Mesenteric fat pad (tissue), 1 donor: Measurements from ENCODE around the gene SBF2. TPM values are rescaled to one million over a fixed set of nuclear protein-coding genes. Genes with fewer than 3 reads are reported as not detected.
"Not testable (repeated sequence)": the region's sequence is repeated elsewhere in the genome, so short reads cannot be mapped to it uniquely, and the experiment has no call there.

Experiments used
- DNase-seq: peaks from one replicate; pipeline ENCODE4 v3.0.0-alpha.2; 2020; ENCODE audit warnings: low spot score
- total RNA-seq: library from RNA; stranded (reverse); fragmentation: NEBNext Ultra II Directional; extraction: Animal tissue kit (Norgen Biotek cat#: 25700); gene quantifications from one replicate; pipeline ENCODE4 v1.2.1, GENCODE V29; 2021
- donor health status: DM: yes; HTN: yes; CAD: no.

The SBF2 gene
- total RNA-seq, 1 donor from 2014 or later = 99.7 TPM

DNA sequence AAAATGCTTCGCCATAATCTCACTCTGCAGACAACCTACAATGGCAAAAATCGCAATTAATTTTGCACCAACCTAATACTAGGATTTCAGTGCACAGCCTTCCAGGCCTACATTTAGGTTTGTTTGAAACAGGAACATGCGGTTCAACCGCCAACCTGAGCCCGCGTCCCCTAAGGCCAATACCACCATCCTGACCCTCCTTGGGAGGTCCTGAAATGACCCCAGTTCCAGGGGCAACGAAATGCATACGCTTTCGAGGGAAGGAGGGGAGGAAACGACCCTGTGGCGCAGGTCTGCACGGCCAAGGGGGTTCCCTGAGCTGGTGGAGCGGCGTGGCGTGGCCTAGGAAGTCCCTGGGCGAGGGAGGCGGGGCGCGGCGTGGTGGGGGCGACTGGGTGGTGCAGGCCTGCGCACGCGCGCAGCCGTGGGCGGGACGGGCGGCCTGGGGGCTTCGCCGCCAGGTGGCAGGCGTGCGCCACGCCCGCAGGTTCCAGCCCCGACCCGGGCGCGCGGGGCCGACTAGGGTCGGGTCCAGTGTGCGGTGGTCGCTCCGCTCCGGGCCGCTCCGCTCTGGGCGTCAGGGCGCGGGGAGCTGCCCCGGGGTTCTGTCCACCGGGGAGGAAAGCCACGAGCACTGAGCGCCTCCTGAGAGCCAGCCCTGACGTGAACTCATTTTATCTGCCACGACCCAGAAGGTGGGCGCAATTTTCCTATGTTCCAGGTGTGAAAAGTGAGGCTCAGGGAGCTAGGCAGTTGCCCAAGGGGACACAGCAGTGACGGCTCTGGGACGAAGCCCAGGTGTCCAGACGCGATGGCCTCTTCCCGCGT lies 536.0 kb downstream of the SBF2 start:
- peak; percentile 96 for DNase-seq

DNA sequence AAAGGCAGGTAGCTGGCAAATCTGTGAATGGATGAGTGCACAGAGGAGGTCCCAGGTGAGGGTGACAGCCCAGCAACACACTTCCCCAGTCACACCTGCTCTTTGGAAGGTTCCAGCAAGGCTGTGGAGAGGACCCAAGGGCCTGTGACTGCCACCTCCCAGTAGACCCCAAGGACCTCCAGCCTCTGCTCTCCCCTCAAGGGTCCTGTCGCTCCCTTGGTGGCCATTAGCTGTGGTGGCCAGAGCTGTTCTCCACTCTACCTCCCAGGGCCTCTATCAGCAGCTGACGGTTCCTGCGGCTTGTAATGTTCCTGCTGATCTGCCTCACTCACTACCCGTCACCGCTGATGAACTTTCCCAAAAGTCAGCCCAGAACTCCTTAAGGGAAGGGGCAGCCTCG lies 537.1 kb downstream of the SBF2 start:
- no peak for DNase-seq

DNA sequence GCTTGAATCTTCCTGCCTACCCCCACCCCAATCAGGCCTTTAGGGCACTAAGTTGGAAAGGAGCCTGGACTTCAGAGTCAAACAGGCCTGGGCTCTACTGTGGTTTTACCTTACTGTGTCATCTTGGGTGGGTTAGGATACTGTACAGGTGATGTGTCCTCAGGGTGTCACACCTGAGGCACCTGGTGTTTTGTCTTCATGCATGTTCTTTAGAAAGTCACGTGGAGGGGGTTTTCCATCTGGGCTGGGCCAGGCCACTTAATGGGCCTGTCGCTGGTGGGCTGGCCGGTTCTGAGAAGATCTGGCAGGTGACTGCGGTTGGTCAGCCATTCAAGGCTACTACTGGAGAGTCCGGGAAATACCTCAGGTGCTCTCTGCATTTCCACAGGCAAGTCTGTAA lies 537.6 kb downstream of the SBF2 start:
- DNase-seq = no peak

DNA sequence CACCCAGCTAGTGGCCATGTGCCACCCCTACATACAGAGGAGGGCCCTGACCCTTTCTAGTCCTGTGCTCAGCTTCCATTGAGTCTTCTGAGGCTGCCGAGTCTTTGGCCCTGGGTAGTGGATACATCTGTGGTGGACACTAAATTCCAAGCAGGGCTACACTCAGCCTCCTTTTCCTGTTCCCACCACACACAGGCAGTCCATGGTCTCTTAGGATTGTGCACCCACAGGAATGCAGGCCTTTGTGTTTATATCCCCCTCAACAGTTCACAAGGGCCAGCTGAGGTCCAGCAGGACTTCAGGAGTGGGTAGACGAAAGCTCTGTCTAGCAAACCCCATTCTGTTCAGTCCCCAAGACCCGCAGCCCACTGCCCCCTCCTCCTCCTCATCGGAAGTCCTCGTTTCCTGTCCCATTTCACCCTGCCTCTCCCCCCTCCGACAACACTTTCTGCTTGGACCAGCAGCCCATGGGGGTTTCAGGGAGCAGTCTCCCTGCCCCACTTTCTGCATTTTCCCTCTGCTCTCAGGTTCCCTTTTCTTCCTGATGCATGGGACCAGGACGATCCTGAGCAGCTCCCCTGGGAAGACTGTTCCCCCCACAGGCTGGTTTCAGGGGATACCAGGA lies 538.3 kb downstream of the SBF2 start:
- DNase-seq = no peak

DNA sequence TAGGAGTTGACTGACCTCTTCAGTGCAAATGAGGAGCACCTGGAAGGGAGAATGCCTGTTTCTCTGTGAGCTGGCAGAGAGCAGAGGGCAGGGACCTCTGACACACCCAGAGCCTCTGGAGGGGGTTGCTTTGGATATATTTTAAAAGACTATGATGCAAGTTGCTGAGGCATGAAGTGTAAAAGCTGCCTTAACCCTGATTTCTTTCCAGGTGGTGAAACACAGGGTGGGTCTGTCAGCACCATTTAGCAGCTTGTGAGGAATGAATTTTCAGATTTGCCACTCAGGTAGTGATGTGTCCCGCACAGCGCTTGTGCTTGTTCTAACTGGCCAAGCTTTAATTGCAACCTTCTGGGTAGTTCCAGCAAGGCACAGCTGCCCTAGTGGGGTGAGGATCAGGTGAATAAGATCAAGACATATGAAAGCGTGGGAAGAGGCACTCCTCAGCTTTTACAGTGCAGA lies 540.0 kb downstream of the SBF2 start:
- no peak for DNase-seq

DNA sequence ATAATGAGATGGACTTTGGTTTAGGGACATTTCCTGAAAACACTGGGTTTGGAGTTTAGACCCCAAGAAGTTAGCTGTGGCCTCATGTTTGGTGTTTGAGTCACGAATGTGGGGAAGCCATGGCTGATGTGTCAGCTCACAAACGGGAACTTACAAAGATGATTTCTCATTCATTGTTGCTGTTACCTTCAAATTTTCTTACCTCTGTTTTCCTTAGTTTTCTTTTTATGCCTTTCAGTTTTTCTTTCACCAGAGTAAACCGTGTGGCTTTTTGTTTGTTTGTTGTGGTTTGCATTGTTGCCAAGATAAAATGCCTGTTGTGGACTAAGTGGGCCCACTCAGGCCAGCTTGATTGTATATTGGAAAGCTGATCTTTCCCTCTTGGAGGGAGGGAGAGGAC lies 541.0 kb downstream of the SBF2 start:
- DNase-seq = no peak

DNA sequence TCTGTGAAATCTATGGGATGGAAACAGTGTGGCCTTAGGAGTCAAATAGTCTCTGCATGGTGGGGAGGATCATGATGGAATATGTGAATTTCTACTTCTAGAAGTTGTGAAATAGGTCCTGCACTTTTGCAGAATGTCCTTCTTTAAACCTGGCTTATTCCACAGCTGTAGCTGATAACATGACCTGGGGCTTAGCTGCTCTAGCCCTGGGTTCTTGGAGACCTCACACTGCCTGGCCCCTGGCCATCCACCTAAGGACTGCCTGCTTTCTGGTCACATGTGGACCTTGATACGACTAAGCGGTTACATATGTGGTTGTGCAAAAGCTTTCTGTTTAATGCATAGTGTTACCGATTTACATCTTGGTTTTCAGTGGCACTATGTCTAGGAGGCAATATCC lies 541.9 kb downstream of the SBF2 start:
- DNase-seq = no peak

DNA sequence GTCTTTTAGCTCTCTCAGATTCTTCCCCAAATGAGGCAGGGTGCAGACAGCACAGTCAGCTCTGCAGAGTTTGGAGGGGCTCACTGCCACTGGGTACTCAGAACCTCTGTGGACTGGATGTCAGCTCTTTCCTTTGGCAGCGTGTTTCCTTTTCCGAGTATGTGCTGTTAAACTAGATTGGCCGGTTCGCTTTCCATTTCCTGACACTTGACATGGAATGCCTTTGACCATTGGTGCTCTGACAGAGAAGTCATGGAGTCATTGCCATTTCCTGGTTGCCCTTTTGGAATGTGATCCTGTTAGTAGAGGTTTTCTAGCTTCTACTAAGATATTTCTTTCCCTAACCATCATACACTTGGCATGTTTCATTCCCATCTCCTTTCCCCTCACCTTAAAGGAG lies 543.5 kb downstream of the SBF2 start:
- DNase-seq = no peak

DNA sequence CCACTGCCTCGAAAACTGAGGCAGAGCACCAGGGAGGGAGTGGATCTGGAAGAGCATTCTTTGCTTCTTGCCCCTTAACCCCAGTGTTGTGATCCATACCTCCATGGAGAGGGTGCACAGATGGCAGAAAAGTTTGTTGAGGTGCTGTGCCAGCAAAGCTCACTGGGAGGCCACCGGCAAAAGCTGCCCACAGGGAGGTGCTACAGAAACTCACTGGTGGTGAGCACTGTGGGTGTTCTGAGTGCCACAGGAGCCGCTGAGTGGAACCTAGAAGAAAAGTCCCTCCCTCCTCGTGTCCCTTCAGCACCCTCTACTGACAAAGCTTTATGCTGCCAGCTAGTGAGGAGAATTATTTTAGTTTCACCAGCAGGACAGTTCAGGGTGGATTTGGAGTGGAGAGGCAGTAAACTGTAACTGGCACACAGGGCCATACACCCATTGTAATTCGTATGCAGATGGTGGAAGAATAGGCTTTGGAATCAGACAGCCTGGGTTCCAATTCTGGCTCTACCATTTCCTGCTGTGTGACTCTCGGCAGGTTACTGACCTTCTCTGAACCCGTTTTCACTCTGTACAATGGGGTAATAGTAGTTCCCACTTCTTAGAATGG lies 545.6 kb downstream of the SBF2 start:
- no peak for DNase-seq

DNA sequence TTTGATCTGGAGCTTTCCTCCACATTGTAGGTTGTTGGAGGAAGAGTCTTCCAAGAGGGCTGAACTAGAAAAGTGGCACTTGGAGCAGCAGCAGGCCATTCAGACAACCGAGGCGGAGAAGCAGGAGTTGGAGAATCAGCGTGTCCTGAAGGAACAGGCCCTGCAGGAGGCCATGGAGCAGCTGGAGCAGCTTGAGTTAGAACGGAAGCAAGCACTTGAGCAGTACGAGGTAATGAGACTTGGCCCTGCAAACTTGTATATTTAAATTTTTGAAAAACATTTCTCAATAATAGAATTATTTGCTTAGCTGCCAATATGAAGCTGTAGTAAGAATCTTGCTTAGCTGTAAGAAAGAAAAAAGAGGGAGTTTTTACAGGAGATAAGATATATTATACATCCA lies 546.2 kb downstream of the SBF2 start:
- DNase-seq = no peak

DNA sequence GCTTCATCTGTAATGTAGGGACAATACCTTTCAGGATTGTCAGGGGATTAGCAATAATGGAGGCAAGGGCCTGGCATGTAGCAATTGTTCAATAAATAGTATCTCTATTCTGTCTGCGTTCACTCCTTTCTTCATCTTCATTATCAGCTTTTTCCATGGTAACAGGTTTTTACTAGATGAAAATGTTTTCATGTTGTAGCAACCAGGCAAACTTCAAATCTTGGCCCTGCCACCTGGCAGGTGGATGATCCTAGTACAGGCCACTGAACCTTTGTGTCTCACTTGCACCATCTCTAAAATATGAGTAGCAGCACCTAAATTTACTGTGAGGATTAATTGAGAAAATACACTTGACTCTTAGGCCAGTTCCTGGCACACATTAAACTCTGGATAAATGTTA lies 546.8 kb downstream of the SBF2 start:
- DNase-seq = no peak

DNA sequence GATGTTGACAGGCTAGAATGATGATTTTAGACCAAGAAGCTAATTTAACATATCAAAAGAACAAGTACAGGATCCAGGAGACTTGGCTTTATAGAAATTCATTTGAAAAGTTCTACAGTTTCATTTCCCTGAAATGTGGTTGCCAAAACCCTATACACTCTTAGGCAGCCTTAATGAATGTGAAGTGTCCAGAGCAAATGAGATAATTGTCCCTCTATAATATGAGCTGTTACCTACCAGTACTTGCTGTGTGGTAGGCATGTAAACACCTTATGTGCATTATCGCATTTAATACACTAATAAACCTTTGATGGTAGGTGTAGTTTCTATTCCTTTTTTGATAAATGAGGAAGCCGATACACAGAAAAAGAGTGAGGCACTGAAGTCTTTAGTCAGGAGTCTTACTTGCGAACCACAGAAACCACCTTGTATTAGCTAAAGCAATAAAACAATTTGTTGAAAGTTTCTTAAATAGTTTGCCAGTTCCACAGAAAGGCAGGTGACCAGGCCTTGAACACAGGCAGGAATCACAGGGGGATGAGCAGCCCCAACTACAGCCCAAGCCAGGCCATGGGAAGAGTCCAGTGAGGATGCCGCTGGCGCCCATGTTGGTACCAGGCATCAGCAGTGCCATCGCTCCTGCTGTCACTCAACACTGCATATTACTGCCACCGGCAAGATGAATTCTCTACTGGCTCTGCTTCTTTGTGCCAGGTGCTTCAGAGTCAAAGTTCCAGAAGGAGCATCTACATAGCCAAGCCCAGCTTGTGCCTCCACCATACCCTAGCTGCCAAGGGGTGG lies 548.4 kb downstream of the SBF2 start:
- no peak for DNase-seq

DNA sequence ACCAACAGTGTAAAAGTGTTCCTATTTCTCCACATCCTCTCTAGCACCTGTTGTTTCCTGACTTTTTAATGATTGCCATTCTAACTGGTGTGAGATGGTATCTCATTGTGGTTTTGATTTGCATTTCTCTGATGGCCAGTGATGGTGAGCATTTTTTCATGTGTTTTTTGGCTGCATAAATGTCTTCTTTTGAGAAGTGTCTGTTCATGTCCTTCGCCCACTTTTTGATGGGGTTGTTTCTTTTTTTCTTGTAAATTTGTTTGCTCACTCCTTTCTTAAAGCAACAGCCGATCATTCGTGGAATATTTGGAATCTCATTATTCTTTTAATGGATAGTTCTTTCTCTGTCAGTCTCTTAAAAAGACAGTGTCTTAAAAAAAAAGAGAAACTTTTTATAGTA lies 550.5 kb downstream of the SBF2 start:
- not testable (repeated sequence) for DNase-seq

DNA sequence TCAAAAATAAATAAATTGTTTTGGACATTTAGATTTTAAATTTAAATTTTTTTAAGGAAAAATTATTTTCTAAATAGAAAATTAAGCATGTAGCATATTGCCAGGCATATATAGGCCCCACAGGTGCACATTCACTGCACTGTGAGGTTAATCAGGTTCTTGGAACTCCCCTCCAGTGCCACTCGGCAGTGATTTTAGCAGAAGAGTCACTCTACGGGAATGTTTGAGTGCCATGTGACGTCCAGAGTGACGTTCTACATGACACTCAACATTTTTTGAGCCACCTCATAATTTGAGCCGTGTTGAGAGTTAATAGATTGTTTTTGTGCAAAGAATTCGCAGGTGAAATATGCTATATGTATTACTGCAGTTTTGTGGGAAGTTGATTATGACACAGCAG lies 552.8 kb downstream of the SBF2 start:
- no peak for DNase-seq

DNA sequence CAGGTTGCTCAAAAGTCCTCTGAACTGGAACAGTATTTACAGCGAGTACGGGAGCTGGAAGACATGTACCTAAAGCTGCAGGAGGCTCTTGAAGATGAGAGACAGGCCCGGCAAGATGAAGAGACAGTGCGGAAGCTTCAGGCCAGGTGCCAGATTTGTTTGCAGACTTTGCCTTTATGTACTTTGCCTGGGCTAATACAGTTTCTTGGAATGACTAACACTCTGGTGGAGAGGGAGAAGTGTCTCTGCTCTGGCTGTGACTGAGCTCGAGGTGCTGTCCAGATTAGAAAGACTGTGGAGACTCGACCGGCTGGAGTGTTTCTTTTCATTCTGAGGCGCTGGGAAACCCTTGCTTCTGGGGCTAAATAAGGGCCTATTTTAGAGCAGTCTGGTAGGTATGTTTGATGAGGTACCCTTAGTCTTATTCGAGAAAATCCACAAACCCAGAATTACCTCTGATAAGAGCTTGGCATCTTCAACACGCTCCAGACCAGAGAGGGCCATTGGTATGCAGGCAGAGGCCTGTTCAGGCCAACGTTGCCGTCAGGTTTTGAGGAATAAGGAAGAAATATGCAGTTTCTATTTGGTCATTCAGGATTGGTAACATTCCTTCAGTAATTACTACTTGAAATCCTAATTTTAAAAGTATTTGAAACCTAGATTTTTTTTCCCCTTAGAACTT lies 553.7 kb downstream of the SBF2 start:
- DNase-seq = no peak

DNA sequence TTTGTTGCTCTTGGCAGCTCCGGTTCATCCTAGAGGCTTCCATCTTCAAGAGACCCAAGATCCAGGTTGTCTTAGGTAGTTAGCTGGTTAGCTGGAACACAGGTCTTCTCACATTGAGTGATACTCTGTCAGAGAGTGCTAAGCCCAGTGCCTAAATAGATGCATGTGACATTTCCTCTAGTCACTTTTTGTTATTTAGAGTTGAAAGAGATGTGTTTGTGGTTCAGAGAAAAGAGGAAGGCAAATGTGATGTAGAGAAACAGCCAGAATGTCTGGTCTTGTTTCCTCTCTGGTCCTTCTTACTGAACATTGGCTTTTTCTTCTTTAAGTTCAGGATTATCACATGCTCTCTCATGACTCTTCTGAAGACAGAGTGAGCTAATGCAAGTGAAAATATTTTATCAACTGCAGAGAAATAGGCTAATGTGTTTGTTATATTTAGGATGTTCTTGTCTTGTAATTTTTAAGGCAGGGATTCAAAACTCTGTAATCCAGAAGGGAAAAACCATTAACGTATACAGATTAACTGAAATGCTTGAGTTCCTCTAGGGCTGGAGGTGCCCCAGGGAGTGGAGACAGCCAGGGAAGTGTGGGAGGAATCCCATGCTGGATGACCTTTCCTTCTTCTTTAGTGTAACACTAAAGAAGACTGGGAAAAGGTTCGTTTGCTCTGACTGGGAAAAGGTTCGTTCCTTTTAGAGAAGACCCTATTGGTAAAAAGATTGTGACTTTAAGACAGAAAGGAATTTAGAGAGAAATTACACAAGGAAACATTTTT lies 554.7 kb downstream of the SBF2 start:
- no peak for DNase-seq

DNA sequence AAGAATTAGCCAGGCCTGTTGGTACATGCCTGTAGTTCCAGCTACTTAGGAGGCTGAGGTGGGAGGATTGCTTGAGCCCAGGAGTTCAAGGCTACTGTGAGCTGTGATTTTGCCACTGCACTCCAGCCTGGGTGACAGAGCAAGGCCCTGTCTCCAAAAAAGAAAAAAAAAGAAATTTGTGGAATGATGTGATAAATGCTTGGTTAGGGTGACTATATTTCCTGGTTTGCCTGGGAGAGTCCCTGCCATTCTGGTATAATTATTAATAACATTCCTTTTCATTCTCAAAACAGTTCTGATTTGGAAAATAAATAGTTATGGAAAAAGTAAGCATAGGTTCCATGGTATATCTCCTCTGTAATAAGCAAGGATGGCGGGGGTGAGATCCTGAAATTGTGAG lies 555.3 kb downstream of the SBF2 start:
- DNase-seq = no peak

DNA sequence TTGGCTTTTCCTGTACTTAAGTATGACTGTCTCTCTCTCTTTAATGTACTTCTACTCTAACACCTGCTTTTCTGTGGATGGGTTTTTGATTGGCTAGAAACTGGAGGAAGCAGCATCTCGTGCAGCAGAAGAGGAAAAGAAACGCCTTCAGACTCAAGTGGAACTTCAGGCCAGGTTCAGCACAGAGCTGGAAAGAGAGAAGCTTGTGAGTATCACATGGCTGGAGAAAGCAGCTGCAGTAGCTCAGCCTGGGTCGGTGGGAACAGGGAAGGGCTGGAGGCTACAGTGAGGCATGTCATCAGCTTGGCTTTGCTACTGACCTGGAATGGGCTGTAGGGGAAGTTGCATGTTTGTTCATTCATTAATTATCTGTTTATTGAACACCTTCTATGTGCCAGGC lies 555.9 kb downstream of the SBF2 start:
- no peak for DNase-seq

DNA sequence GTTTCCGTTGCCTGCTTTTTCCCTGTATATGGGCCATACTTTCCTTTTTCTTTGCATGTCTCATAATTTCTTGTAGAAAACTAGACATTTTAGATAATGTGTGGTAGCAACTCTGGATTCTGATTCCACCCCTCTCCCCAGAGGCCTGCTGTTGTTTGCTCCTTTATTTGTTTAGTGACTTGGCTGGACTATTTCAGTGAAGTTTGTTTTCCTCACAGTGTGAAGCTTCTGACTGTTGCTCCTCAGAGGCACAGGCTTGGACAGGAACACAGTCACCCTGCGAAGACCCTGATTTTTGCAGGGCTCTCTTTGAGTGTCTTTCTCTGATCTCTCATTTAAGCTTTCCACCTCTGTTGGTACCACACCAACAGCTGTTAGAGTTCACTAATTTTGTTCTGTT lies 557.7 kb downstream of the SBF2 start:
- no peak for DNase-seq

DNA sequence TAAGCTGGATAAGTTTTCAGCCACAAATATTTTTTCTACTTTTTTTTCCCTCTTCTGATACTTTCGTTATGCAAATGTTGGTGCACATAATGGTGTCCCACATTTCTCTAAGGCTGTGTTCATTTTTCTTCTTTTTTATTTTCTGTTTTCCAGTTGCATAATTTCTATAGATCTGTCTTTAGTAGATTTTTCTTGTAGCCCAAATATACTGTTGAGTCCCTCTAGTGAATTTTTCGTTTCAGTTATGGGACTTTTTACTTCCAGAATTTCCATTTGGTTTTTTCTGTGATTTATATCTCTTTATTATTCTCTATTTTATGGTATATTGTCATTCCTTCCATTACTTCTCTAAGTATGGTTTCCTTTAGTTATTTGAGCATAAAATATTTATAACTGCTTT lies 558.1 kb downstream of the SBF2 start:
- no peak for DNase-seq
